Stomach (tissue), 4 donors: ENCODE data around the gene RNU7-1.

Experiments used
- EP300 ChIP-seq: sonication (generic); formaldehyde crosslinking; IDR thresholded peaks from one replicate; pipeline ENCODE4 v1.6.1; 2017; ENCODE audit warnings: antibody characterized with exemption
- TF ChIP-seq, protein P1 (sequence below), 7 experiments: fragments of 450-650 bp in 4 of 7; fragments of 200-600 bp in 3 of 7; sonication (generic) in 3 of 7; IDR thresholded peaks; one replicate each; pipeline ENCODE4 v1.5.1; 2016 to 2019; ENCODE audit warnings: antibody characterized with exemption in 7 of 7, control low read depth in 2 of 7, mild to moderate bottlenecking in 1 of 7

DNA sequence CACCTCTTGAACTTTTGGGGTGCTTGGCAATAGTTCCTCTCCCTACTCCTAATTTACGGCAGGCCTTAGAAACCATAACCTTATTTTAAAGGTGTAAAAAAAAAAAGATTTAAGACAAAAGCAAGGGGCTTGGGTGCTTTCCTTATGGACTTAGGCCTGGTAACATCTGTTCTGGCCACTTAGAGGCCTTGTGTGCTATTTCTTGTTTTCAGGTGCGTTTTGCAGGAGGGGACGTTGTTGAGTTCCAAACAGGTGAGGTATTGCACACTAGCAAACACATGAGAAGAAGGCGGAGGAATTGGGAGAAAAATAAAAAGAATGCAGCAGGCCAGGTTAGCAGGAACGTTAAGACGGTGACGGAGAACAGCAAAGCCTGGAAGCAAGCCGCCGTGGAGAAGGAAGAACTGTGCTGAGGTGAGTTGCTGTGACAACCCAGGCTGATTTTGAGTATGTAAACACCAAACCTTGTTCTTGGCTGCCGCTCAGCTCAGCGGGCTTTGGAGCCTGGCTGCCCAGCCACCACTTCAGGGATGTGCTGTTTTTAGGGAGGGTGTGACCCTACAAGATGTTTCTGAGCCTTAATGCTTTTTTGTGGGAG lies 44.4 kb downstream of the RNU7-1 start:
- TF ChIP-seq, protein P1, sequence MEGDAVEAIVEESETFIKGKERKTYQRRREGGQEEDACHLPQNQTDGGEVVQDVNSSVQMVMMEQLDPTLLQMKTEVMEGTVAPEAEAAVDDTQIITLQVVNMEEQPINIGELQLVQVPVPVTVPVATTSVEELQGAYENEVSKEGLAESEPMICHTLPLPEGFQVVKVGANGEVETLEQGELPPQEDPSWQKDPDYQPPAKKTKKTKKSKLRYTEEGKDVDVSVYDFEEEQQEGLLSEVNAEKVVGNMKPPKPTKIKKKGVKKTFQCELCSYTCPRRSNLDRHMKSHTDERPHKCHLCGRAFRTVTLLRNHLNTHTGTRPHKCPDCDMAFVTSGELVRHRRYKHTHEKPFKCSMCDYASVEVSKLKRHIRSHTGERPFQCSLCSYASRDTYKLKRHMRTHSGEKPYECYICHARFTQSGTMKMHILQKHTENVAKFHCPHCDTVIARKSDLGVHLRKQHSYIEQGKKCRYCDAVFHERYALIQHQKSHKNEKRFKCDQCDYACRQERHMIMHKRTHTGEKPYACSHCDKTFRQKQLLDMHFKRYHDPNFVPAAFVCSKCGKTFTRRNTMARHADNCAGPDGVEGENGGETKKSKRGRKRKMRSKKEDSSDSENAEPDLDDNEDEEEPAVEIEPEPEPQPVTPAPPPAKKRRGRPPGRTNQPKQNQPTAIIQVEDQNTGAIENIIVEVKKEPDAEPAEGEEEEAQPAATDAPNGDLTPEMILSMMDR (IDR thresholded peaks at IDR 0.05) = no peak
- no peak for TF ChIP-seq EP300
